HUES6 (cell line): ENCODE results near the gene FZD2.
"Not testable (repeated sequence)": the region's sequence is repeated elsewhere in the genome, so short reads cannot be mapped to it uniquely, and the experiment has no call there.

Experiments used
- H3K27ac ChIP-seq: 2 replicates; pipeline ENCODE4 v1.7.0; 2013; ENCODE audit warnings: low read depth, mild to moderate bottlenecking, low read length, inconsistent platforms
- H3K27me3 ChIP-seq: 2 replicates; pipeline ENCODE4 v1.6.1; 2013; ENCODE audit warnings: low read length; ENCODE audit not compliant: control insufficient read depth, insufficient read depth
- H3K36me3 ChIP-seq: 2 replicates; pipeline ENCODE4 v1.6.1; 2013; ENCODE audit warnings: low read length; ENCODE audit not compliant: control insufficient read depth, insufficient read depth
- H3K4me1 ChIP-seq: 2 replicates; pipeline ENCODE4 v1.6.1; 2013; ENCODE audit warnings: low read length; ENCODE audit not compliant: control insufficient read depth, insufficient read depth
- H3K4me3 ChIP-seq: 2 replicates; pipeline ENCODE4 v1.5.1; 2013; ENCODE audit warnings: low read depth, low read length
- H3K9ac ChIP-seq: one replicate; pipeline ENCODE4 v1.6.1; 2013; ENCODE audit warnings: mild to moderate bottlenecking, low read length
- H3K9me3 ChIP-seq: 2 replicates; pipeline ENCODE4 v1.6.1; 2013; ENCODE audit warnings: low read depth, low read length; ENCODE audit not compliant: control insufficient read depth, insufficient read depth

FZD2 gene

DNA sequence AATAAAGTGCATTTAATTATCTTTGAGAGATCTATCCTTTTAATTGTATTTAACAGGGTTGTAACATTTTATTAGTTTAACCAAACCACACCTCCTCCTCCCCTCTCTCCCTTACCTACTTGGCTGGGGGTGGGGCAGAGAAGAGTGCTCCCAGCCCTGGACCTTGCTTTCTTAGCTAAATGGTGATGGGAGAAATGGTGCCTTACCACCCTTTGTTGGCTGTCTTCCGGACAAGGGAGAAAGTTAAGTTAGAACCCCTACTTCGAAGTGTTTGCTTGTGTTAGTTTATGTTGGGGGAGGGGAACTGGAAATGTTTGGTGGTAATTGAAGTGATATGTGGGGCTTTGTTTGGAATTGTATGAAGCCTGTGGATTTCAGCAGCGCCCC lies 3.9 kb downstream of the FZD2 start:
- no peak overlapping the region for H3K27ac ChIP-seq
- H3K4me1 ChIP-seq = peaks cover 34% of the 10 kb centered on the region
- no peaks in the 10 kb centered on the region for H3K36me3 ChIP-seq
- peak overlapping the region; percentile 1; the same call in 1 of the 2 replicates for H3K4me3 ChIP-seq
- no peak overlapping the region for H3K9ac ChIP-seq
- peaks cover 16% of the 10 kb centered on the region for H3K9me3 ChIP-seq
- H3K27me3 ChIP-seq = peaks cover 59% of the 10 kb centered on the region

DNA sequence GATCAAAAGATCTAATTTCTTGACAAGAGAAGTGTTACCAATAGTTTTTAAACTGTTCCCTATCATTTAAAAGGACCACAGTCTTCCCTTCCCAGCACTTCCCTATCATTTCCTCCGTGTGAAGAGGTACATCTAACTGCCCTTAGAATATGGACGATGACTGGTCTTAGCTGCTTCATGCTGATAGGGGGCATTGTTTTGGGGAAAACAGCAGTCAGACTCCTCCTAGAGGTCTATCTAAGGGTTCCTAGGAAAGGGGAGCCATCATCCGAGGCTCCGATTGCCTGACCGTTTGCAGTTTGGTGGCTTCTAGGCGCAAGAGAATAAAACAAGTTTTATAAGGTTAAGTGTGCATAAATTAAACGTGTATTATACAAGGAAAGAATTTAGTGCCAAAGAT lies 7.1 kb downstream of the FZD2 start:
- H3K27ac ChIP-seq = no peak overlapping the region

DNA sequence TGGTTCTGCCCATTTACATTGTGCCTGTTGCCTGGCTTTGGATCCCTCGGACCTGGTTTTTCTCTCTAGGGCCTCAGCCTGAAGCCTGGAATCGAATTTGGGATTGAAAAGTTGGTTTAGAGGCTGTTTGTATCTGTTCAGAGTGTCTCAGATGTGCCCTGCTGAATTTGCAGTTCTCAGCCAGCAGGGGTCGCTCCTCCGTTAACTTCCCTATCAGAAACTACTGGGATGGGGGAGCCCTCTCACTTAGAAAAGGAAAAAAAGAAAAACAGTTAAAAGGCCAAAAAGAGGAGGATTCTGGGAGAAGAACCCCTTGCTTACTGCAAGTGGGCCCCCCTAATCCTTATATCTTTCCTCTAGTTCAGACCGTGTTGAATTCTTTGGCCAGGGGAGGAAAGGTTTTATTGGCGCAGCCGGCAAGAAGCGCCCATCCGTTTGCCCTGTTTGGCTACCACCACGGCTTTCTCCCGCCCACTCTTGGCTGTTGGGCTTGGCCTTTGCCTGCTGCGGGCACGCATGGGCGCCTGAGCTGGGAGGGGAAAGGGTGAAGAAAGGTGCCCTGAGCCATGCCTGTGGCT lies 8.7 kb downstream of the FZD2 start:
- no peak overlapping the region for H3K27ac ChIP-seq
- peaks cover 20% of the 10 kb centered on the region for H3K9me3 ChIP-seq
- no peak overlapping the region for H3K9ac ChIP-seq
- no peaks in the 10 kb centered on the region for H3K36me3 ChIP-seq
- H3K4me3 ChIP-seq = no peak overlapping the region
- H3K4me1 ChIP-seq = peaks cover 16% of the 10 kb centered on the region
- H3K27me3 ChIP-seq = peaks cover 25% of the 10 kb centered on the region

More for the DNA sequence above, 7.1 kb downstream of the FZD2 start:
- Histone ChIP-seq H3K9ac (no peak overlapping the region), H3K9me3 (peaks cover 20% of the 10 kb centered on the region), H3K4me1 (peaks cover 24% of the 10 kb centered on the region), H3K4me3 (no peak overlapping the region), H3K36me3 (no peaks in the 10 kb centered on the region), H3K27me3 (peaks cover 40% of the 10 kb centered on the region)

DNA sequence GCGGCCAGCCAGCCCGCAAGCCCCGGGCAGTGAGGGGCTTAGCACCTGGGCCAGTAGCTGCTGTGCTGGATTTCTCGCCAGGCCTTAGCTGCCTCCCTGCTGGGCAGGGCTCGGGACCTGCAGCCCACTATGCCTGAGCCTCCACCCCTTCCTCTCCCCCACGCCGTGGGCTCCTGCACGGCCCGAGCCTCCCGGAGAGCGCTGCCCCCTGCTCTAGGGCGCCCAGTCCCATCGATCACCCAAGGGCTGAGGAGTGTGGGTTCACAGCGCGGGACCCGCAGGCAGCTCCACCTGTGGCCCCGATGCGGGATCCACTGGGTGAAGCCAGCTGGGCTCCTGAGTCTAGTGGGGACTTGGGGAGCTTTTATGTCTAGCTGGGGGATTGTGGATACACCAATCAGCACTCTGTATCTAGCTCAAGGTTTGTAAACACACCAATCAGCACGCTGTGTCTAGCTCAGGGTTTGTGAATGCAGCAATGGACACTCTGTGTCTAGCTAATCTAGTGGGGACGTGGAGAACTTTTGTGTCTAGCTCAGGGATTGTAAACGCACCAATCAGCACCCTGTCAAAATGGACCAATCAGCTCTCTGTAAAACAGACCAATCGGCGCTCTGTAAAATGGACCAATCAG lies 11.1 kb downstream of the FZD2 start:
- H3K27me3 ChIP-seq, H3K4me3 ChIP-seq, H3K4me1 ChIP-seq, H3K27ac ChIP-seq, H3K9ac ChIP-seq, H3K36me3 ChIP-seq: not testable (repeated sequence)
- peaks cover 20% of the 10 kb centered on the region for H3K9me3 ChIP-seq

DNA sequence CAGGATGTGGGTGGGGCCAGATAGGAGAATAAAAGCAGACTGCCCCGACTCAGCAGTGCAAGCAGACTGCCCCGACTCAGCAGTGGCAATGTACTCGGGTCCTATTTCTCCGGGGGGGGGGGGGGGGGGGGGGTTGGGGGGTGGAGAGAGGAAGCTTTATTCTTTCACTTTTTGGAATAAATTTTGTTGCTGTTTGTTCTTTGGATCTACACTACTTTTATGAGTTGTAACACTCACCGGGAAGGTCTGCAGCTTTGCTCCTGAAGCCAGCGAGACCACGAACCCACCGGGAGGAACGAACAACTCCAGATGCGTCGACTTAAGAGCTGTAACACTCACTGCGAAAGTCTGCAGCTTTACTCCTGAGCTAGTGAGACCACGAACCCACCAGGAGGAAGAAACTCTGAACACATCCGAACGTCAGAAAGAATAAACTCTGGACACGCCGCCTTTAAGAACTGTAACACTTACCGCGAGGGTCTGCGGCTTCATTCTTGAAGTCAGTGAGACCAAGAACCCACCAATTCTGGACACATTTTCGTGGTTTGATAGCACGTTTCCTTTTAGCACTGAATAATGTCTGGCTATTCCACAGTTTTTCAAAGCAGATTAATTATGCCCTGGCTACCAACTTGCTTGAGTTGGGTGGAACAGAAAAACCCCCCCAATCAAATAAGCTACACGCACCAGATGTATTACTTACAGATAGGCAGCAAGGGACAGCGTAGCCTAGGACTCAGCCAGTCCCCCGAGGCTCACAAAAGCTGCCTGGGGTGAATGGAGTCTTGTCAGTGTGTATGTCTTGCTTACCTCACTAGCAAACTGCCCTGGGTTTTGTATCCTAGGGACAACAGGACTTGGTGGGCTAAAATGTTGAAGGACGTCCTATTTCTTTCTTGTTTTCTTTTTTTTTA lies 11.9 kb downstream of the FZD2 start:
- no peaks in the 10 kb centered on the region for H3K36me3 ChIP-seq
- H3K27me3 ChIP-seq = no peaks in the 10 kb centered on the region
- H3K27ac ChIP-seq = no peak overlapping the region
- no peak overlapping the region for H3K4me3 ChIP-seq
- no peaks in the 10 kb centered on the region for H3K4me1 ChIP-seq
- H3K9me3 ChIP-seq = peaks cover 20% of the 10 kb centered on the region
- H3K9ac ChIP-seq = no peak overlapping the region

DNA sequence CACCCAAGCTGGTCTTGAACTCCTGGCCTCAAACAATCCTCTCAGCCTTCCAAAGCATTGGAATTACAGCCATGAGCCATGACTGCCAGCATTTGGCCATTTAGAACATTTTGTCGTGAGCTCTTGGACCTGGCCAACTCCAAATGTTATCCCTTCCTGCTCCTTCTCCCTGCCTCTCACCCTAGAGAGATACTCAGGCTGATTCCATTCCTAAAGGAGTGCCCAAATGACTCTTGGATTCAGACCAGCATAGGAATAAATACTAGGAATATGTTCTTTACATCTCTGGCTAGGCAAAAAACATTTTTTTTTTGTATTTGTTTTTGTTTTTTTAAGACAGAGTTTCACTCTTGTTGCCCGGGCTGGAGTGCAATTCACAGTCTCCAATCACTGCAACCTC lies 15.5 kb downstream of the FZD2 start:
- Histone ChIP-seq H3K27ac (no peak overlapping the region), H3K36me3 (no peaks in the 10 kb centered on the region), H3K4me3 (no peak overlapping the region), H3K9me3 (peaks cover 3% of the 10 kb centered on the region; the same call in 1 of the 2 replicates), H3K27me3 (0 out of 2 replicates have a peak, but pooled peaks cover 3% of the 10 kb centered on the region), H3K9ac (no peak overlapping the region), H3K4me1 (no peaks in the 10 kb centered on the region)

DNA sequence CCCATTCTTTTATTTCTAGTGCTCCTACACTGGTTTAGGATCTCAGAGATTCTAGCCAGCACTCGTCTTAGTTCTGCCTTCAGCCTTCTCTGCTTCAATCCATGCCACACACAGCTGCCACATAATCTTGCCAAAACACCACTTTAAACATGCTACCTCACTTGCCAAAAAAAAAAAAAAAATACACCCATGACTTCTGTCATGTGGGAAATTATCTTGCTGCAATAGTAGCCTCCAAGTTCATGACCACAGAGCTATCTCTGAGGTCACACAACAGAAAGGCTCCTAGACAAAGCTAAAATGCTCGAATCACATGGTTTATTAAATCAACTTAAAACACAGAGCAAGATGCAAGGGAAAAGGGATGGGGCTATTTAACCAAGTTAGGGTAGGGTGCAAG lies 18.1 kb downstream of the FZD2 start:
- Histone ChIP-seq H3K4me1 (no peaks in the 10 kb centered on the region), H3K36me3 (no peaks in the 10 kb centered on the region), H3K4me3 (no peak overlapping the region), H3K27me3 (0 out of 2 replicates have a peak, but pooled peaks cover 7% of the 10 kb centered on the region), H3K27ac (no peak overlapping the region), H3K9ac (no peak overlapping the region), H3K9me3 (no peaks in the 10 kb centered on the region)

DNA sequence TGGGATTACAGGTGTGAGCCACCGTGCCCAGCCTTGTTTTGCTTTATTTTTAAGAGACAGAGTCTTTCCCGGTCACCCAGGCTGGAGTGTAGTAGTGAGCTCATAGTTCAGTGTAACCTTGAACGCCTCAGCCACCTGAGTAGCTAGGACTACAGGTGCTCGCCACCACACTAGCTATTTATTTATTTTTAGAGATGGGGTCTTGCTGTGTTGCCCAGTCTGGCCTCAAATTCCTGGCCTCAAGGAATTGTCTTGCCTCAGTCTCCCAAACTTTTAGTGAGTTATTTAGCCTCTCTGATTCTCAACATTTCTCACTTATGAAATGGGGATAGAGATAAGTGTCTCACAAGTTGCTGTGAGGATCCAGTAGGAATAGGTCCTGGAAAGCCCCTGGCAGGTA lies 21.7 kb downstream of the FZD2 start:
- H3K4me1 ChIP-seq = no peaks in the 10 kb centered on the region; the same call in 1 of the 2 replicates
- H3K36me3 ChIP-seq = no peaks in the 10 kb centered on the region
- no peak overlapping the region for H3K9ac ChIP-seq
- no peak overlapping the region for H3K4me3 ChIP-seq
- no peak overlapping the region for H3K27ac ChIP-seq
- no peaks in the 10 kb centered on the region for H3K9me3 ChIP-seq
- 0 out of 2 replicates have a peak, but pooled peaks cover 7% of the 10 kb centered on the region for H3K27me3 ChIP-seq

DNA sequence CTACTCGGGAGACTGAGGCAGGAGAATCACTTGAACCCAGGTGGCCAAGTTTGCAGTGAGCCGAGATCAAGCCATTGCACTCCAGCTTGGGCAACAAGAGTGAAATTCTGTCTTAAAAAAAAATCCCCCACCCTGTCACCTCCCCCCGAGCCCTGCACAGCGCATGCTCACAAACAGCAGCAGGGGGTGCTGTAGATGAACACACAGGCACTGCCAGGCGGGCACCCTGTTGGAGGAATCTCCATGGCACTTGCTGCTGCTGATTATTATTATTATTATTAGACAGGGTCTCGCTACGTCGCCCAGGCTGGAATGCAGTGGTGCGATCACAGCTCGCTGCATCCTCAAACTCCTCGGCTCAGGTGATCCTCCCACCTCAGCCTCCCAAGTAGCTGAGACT lies 24.6 kb downstream of the FZD2 start:
- no peak overlapping the region for H3K27ac ChIP-seq
- no peaks in the 10 kb centered on the region for H3K36me3 ChIP-seq
- H3K4me1 ChIP-seq = peaks cover 4% of the 10 kb centered on the region; the same call in 1 of the 2 replicates
- H3K4me3 ChIP-seq = no peak overlapping the region
- H3K27me3 ChIP-seq = 0 out of 2 replicates have a peak, but pooled peaks cover 3% of the 10 kb centered on the region
- no peaks in the 10 kb centered on the region for H3K9me3 ChIP-seq
- no peak overlapping the region for H3K9ac ChIP-seq

DNA sequence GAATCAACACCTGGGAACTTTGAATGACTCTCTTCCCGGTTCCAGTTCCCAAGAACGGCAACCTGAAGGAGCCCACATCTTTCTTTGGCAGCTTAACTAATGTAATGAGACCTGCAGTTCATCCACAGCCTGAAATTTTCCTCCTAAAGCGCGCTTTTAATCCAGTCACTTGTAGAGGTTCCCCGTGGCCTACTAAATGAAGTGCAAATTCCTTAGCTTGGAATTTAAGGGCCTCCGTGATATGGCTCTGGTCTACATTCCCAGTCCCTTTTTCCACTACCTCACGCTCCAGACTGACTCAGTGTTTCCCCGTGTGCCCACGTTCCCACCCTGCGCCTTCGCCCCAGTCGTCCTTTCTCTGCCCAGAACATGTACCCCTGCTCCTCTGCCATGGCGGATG lies 27.2 kb downstream of the FZD2 start:
- no peaks in the 10 kb centered on the region for H3K9me3 ChIP-seq
- H3K36me3 ChIP-seq = no peaks in the 10 kb centered on the region
- H3K9ac ChIP-seq = peak overlapping the region; percentile 3
- no peak overlapping the region for H3K27ac ChIP-seq
- H3K27me3 ChIP-seq = no peaks in the 10 kb centered on the region
- H3K4me1 ChIP-seq = peaks cover 7% of the 10 kb centered on the region; the same call in 1 of the 2 replicates
- H3K4me3 ChIP-seq = no peak overlapping the region

DNA sequence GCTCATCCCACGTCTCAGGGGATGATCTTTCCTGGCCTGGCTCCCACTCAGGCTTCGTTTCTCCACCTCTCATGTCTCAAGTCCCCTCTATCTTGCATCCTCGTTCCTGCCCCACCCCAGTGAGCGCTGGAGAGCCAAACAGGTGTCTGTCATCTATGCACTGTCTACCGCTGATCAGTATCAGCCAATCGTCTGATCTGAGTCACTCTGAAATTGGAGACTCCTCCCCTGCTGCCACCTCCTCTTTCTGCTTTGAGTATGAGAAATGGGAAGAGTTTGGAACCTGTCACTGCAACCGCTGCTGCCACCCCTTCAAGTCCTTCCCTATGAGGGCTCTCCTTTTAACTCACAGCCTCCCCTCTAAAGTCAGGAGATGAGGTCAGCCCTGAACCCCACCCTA lies 28.0 kb downstream of the FZD2 start:
- H3K27me3 ChIP-seq = no peaks in the 10 kb centered on the region
- peaks cover 7% of the 10 kb centered on the region; the same call in 1 of the 2 replicates for H3K4me1 ChIP-seq
- no peak overlapping the region for H3K4me3 ChIP-seq
- H3K9ac ChIP-seq = no peak overlapping the region
- no peaks in the 10 kb centered on the region for H3K9me3 ChIP-seq
- no peaks in the 10 kb centered on the region for H3K36me3 ChIP-seq
- H3K27ac ChIP-seq = no peak overlapping the region
